HG02588 (cell line): ENCODE measurements around the gene KIF22.
"Not testable (repeated sequence)": the region's sequence is repeated elsewhere in the genome, so short reads cannot be mapped to it uniquely, and the experiment has no call there.

Source experiments
- ATAC-seq: cut with Tn5 transposase; IDR thresholded peaks from one replicate; pipeline ENCODE4 v1.9.1; 2021; ENCODE audit warnings: mild to moderate bottlenecking, moderate library complexity; ENCODE audit not compliant: unreplicated experiment

KIF22 gene

DNA sequence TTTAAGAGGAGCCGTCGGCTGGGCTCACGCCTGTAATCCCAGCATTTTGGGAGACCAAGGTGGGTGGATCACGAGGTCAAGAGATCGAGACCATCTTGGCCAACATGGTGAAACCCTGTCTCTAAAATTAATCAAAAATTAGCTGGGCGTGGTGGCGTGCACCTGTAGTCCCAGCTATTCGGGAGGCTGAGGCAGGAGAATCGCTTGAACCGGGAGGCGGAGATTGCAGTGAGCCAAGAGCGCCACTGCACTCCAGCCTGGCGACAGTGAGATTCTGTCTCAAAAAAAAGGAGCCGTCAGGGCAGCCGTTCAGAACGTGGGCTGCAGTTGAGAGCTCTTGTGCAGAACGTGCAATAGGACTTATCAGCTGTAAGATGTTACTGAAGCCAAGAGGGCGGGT is 2.6 kb downstream of the KIF22 start:
- not testable (repeated sequence) for ATAC-seq

DNA sequence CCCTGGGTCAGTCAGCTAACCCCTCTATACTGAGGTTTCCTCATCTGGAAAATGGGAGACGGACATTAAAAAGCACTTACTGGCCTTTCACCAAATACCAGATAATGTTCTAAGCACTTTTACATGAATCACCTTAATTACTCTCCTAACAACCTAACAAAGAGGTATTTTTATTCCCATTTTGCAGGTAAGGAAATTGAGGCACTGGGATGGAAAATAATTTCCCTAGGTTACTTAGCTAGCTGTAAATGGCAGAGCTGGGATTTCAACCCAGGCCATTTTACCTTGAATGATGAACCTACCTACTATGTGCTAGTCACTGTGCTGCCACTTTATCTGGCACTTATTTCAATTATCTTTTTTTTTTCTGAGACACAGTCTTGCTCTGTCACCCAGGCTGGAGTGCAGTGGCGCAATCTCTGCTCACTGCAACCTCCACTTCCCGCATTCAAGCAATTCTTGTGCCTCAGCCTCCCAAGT is 3.7 kb downstream of the KIF22 start:
- ATAC-seq: no peak

DNA sequence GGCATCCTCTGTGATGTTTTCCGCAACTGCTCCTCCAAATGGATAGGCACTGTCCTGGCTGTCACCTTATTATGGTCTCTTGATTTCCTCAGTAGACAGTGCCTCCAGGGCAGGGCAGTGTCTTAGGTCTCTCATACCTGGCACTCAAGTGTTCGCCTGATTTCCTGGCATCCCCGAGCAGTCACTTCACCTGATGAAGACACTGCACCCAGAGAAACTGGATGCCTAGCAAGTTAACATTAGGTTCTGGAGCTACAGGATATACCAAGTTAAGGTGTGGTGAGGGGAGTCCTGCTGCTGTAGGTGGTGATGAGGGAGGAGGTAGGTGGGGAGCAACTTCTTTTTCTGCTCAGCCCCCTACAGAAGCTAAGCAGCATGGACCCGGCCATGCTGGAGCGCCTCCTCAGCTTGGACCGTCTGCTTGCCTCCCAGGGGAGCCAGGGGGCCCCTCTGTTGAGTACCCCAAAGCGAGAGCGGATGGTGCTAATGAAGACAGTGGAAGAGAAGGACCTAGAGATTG is 11.9 kb downstream of the KIF22 start:
- ATAC-seq: no peak

DNA sequence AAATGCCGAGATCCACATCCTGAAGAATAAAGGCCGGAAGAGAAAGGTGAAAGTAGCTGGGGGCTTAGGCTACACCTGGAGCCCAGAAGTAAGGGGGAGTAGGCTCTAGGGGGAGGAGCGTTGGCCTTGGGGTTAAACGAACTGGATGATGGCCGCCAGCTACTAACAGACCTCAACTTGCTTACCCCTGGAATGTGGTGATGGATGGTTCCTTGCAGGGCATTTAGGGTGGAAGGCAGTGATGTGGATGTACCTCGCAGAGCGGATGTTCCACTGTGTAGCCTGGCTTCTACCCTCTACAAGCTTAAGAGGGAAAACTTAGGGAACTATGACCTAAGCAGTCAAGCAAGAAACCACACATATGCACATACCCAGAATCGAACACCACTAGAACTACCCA is 13.5 kb downstream of the KIF22 start:
- no peak for ATAC-seq

DNA sequence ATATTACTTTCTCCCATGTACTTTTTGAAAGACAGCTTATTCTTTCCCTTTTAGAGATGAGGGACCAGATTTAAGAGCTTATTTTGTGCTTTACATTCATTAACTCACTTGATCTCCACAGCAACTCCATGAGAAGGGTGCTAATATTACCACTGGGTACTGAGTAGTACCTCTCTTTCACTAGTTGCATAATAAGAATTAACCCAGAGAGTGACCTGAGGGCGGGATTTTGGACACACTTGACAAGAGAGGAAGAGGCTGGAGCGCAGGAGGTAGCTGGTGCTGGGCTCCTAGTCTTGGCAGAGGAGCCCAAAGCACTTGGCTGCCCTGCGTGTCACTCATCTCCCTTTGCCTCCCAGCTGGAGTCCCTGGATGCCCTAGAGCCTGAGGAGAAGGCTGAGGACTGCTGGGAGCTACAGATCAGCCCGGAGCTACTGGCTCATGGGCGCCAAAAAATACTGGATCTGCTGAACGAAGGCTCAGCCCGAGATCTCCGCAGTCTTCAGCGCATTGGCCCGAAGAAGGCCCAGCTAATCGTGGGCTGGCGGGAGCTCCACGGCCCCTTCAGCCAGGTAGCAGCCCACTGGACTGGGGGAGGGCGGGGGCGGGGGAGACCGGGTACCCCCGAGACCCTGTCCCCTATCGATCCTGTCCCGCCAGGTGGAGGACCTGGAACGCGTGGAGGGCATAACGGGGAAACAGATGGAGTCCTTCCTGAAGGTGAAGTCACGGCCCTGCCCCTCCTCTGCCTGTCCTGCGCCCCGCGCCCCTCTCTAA is 14.1 kb downstream of the KIF22 start:
- no peak for ATAC-seq

DNA sequence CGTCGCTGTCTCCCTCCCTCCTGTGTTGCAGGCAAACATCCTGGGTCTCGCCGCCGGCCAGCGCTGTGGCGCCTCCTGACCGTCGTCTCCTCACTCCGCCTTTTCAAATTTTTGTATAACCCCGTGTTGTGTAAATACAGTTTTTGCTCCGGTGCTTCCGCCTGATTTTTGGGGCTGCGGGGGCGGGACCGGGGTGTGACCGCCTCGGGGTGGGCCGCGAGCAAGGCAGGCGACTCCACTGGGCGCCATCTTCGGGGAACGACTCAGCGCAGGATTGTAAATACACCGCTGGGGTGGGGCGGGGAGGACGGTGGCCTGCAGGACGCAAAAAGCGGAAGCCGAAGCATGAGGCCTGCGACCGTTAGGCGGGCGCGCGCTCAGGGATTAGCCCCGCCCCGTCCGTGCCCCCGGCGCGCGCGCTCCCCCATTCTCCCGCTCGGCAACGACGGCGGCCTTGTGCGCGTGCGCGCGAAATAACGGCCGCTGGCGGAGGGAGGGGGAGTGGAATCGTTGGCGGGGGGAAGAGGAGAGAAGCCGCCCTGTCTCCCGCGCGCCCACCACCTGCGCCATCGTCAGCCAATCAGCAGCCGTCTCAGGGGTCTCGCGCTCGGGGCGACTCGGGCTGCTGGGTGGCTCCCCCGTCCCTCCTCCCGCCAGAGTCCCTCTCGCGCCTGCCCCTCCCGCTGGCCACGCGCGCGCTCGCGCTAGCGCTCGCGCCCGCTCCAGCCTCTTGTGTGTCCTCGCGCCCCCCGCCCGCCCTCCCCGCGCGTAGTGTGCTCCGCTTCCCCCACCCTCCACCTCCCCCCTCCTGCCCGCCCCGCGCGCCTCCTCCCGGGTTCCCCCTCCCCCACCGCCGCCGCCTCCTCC is 14.9 kb downstream of the KIF22 start:
- peak; percentile 45 for ATAC-seq

DNA sequence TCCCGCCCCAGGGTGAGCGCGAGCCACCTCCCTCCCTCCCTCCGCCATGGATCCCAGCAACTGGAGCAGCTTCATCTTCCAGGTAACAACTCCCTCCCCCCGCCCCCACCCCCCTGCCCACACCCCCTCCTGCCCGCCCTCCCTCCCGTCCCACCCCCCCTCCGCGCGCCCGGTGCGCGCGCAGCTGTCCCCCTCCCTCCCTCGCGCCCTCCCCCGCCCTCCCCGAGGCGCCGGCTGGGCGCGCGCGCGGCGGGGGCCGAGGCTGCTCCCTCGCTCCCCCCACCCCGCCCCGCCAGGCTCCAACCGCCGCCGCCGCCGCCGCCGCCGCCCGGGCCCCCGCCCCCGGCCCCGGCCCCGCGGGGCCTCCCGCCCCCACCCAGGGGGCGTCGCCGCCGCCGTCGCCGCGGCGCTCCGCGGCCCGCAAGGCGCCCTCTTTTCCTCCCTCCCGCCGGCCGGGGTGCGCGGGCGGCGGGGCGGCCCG is 15.6 kb downstream of the KIF22 start, which contains the start of gene MAZ:
Gene MAZ (plus strand): TSS at position 431 of the 481 bp plus-strand sequence. CDS start 173 bp downstream, outside the sequence.
- no peak for ATAC-seq

DNA sequence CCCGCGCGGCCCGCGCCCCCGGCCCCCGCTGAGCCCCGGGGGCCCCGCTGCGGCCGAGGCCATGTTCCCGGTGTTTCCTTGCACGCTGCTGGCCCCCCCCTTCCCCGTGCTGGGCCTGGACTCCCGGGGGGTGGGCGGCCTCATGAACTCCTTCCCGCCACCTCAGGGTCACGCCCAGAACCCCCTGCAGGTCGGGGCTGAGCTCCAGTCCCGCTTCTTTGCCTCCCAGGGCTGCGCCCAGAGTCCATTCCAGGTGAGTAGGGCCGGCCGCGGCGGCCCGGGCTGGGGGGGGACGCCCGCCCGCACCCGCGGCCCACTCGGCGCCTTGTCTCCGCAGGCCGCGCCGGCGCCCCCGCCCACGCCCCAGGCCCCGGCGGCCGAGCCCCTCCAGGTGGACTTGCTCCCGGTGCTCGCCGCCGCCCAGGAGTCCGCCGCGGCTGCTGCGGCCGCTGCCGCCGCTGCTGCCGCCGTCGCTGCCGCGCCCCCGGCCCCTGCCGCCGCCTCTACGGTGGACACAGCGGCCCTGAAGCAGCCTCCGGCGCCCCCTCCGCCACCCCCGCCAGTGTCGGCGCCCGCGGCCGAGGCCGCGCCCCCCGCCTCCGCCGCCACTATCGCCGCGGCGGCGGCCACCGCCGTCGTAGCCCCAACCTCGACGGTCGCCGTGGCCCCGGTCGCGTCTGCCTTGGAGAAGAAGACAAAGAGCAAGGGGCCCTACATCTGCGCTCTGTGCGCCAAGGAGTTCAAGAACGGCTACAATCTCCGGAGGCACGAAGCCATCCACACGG is 16.3 kb downstream of the KIF22 start:
- ATAC-seq: no peak

DNA sequence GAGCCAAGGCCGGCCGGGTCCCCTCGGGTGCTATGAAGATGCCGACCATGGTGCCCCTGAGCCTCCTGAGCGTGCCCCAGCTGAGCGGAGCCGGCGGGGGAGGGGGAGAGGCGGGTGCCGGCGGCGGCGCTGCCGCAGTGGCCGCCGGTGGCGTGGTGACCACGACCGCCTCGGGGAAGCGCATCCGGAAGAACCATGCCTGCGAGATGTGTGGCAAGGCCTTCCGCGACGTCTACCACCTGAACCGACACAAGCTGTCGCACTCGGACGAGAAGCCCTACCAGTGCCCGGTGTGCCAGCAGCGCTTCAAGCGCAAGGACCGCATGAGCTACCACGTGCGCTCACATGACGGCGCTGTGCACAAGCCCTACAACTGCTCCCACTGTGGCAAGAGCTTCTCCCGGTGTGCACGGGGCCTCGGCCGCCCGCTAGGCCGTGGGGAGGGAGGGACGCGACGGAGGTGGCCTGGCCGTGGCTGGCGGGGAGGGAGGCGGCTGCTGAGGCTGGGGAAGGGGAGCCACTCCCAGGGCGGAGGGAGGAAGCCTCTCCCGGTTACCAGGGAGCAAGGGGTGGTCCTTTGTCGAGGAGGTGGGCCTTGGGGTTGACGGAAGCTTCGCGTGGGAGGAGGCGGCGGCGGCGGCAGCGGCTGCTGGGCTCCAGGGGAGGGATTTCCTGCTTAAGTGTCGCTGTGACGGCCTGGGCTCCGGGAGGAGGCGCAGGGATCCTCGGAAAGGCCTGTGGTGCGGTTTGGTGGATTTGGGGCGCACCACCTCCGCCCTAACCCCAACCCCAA is 17.1 kb downstream of the KIF22 start:
- ATAC-seq: peak; percentile 17

DNA sequence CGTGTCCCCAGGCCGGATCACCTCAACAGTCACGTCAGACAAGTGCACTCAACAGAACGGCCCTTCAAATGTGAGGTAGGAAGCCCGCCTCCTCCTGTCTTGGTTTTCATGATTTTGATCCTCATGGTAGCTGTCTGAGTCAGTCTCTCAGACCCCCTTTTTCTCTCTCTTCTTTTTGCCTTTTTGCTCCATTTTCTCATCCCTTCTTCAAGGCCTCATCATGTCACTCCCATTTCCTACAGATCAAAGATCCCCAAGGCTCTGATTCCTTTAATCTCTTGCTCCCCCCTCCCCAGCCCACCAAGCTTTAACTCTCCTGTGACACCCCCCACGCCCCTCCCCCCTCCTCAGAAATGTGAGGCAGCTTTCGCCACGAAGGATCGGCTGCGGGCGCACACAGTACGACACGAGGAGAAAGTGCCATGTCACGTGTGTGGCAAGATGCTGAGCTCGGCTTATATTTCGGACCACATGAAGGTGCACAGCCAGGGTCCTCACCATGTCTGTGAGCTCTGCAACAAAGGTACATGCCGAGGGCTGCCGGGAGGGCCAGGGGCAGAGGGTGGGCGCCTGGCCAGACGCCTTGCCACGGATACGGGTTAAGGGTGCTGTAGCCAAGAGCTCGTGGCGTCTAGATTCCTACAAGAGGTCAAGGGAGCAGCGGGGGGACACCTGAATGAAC is 17.8 kb downstream of the KIF22 start:
- ATAC-seq: no peak

DNA sequence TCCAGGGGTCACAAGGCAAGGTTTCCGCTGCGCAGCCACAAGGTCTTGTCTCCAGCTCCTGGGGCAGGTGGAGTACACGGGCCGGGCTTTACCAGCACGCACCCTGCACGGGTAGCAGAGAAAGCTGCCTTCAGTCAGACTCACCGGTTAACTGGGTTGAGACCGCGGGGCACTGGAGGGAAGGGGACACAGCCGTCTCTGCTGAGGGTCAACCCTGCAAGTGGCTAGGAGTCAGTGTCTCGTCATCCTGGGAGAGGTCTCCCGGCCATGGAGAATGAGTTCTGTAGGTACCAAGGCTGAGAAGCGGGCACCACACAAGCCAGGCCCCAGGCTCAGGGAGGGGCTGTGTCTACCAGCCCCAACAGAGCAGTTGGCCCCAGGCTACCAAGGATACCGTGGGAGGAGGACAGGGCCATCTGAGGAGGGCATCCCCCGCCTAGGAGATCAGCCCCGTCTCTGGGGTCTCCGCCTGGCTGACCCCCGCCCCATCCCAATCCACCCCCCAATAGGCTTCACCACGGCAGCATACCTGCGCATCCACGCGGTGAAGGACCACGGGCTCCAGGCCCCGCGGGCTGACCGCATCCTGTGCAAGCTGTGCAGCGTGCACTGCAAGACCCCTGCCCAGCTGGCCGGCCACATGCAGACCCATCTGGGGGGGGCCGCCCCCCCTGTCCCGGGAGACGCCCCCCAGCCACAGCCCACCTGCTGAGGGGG is 18.6 kb downstream of the KIF22 start:
- no peak for ATAC-seq

DNA sequence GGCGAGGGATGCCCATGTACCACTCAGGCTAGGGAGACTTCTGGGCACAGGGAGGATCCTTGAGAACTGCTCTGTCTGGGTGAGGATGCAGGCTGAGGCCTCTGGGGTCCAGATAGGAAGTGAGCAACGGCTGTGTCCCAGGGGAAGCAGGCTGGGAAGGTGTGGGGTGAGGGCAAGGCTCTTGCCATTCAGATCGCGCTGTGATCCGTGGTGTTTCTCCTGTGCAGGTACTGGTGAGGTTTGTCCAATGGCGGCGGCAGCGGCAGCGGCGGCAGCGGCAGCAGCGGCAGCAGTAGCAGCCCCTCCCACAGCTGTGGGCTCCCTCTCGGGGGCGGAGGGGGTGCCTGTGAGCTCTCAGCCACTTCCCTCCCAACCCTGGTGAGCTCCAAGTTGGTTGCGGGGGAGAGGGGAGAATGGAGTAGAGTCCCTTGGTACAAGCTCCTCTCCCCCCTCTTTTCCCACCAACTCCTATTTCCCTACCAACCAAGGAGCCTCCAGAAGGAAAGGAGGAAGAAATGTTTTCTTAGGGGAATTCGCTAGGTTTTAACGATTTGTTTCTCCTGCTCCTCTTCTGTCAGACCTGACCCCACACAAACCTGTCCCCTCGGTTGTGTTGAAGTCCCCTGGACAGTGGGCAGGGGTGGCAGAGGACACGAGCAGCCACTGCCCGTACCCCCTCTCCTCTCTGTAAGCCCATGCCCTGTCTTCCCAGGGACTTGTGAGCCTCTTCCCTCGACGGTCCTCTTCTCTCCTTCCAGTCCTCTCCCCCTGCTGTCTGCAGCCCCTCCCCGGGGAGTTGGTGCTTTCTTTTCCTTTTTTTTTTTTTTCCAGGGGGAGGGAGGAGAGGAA is 19.5 kb downstream of the KIF22 start:
- no peak for ATAC-seq

DNA sequence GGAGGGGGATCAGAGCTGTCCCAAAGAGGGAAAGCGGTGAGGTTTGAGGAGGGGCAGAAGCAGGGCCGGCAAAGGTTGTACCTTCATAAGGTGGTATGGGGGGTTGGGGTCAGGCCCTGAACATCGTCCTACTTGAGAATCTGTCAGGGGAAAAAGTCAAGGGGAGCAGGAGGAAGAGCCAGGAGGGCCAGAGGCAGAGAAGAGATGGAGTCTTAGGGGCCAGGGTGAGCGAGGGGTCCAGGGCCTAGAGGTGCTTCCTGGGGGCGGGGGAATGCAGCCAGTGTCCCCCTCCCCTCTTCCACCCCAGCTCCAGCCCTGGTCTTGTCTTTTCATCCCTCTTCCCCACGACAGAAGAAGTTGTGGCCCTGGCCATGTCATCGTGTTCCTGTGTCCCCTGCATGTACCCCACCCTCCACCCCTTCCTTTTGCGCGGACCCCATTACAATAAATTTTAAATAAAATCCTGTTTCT is 20.2 kb downstream of the KIF22 start:
- ATAC-seq: no peak

DNA sequence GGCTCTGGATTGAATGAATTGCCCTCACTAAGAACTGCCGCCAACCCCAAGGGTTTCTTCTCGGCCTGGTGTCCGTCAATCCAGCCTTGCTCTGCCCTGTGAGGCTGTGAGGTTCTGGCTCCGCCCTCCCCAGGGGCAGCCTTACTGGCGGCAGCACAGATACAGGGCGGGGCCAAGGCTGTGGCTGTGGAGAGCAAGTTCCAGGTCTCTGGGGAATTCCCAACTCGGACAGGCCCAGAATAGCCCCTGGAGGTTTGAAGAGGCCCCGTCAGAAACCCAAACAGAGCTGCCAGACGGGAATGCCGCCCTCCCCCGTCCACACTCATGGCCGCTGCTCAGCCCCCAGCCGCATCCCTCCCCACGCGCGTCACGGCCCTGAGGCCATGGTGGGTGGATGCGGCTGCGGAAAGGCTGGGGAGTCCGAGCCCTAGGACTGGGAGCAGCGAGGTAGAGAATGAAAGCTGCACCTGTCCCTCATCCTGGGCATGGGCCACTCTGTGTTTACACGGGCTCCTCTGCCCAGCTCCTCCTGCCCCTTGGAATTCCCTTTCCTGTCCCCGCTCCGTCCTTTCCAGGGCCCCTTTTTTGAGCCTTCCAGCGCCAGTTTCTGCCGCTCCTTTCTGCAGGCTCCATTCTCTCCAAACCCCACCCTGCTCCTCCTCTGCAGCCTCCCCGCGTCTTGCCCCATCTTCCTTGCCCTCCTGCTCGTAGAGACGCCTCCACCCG is 20.8 kb downstream of the KIF22 start:
- ATAC-seq: peak; percentile 34

DNA sequence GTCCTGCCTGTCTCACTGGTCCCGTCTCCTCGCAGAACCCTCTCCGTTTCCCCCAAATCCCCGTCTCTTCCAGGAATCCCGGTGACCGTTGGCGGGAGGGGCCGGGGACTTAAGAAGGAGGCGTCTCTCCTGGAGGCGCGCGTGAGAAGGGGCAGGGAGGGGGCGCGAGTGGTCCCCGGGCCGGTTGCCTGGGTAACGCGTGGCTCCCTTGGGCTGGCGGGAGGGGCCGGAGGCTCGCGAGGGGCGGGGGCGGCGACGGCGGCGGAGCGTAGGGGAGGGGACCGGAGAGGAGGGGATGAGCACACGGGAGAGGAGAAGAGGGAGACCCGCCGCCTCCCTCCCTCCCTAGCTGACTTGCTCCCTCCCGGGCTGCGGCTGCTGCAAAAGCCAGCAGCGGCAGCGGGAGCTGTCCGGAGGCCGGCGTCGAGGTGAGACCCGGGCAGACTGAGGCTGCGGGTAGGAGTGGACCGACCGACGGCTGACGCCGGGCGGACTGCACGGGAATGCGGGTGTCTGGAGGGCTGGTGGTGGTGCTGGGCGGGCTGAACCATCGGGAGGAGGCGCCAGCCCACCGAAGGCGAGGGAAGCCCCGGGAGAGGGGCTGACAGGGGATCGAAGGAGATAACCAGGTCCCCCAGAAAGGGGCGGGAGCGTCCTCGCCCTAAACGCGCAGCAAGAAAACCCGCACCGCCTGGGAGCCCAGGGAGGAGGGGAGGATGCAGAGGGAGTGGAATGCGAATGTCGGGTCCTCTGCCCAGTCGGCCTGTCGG is 21.5 kb downstream of the KIF22 start, which contains the start of gene PRRT2:
Gene PRRT2 (plus strand): TSS at position 298 of the 770 bp plus-strand sequence. CDS start 862 bp downstream, outside the sequence.
- no peak for ATAC-seq
